SK-N-SH (cell line): ENCODE data around the gene LINS1.

Experiments used
- CHD2 ChIP-seq: fragments of 150-350 bp; IDR thresholded peaks from 2 replicates; pipeline ENCODE4 v1.6.1; 2018; ENCODE audit warnings: low read length; ENCODE audit not compliant: partially characterized antibody
- CTCF ChIP-seq: fragments of 200-600 bp; sonication (generic); IDR thresholded peaks from 2 replicates; pipeline ENCODE4 v1.6.1; 2017; ENCODE audit warnings: antibody characterized with exemption, mild to moderate bottlenecking, moderate library complexity
- EP300 ChIP-seq, 2 experiments: IDR thresholded peaks; 2 replicates each; pipeline versions ENCODE4 v1.4.0 to v1.6.1; 2012; ENCODE audit warnings: borderline replicate concordance in 1 of 2, low read depth in 1 of 2, low read length in 1 of 2
- RAD21 ChIP-seq: IDR thresholded peaks from 2 replicates; pipeline ENCODE4 v1.6.1; 2012; ENCODE audit warnings: mild to moderate bottlenecking, low read length
- TCF12 ChIP-seq: IDR thresholded peaks from 2 replicates; pipeline ENCODE4 v1.4.0; 2012
- TF ChIP-seq, protein P1 (sequence below): IDR thresholded peaks from 2 replicates; pipeline ENCODE4 v1.6.1; 2012; ENCODE audit warnings: mild to moderate bottlenecking, low read depth, low read length, moderate library complexity

GRCh38 chr15:100529556-100529955, 72.4 kb downstream of the LINS1 start:
- TF ChIP-seq CTCF (no peak), EP300 (IDR thresholded peaks at IDR 0.05; ENCODE audit: borderline replicate concordance in 1 of 2, low read depth in 1 of 2, low read length in 1 of 2) (no peak), RAD21 (no peak), CHD2 (no peak), TCF12 (no peak)
- TF ChIP-seq, protein P1, sequence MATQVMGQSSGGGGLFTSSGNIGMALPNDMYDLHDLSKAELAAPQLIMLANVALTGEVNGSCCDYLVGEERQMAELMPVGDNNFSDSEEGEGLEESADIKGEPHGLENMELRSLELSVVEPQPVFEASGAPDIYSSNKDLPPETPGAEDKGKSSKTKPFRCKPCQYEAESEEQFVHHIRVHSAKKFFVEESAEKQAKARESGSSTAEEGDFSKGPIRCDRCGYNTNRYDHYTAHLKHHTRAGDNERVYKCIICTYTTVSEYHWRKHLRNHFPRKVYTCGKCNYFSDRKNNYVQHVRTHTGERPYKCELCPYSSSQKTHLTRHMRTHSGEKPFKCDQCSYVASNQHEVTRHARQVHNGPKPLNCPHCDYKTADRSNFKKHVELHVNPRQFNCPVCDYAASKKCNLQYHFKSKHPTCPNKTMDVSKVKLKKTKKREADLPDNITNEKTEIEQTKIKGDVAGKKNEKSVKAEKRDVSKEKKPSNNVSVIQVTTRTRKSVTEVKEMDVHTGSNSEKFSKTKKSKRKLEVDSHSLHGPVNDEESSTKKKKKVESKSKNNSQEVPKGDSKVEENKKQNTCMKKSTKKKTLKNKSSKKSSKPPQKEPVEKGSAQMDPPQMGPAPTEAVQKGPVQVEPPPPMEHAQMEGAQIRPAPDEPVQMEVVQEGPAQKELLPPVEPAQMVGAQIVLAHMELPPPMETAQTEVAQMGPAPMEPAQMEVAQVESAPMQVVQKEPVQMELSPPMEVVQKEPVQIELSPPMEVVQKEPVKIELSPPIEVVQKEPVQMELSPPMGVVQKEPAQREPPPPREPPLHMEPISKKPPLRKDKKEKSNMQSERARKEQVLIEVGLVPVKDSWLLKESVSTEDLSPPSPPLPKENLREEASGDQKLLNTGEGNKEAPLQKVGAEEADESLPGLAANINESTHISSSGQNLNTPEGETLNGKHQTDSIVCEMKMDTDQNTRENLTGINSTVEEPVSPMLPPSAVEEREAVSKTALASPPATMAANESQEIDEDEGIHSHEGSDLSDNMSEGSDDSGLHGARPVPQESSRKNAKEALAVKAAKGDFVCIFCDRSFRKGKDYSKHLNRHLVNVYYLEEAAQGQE, result no peak
